ENCODE data around the gene NME8. TPM values are rescaled to one million over a fixed set of nuclear protein-coding genes. Genes with fewer than 3 reads are reported as not detected.

Gene NME8
- total and polyA plus RNA-seq, 2 experiments from 2014 or later: 0.14 to 1.3 TPM

GRCh38 chr7:37823557-37823956 lies 24.8 kb upstream of the NME8 start:
- Histone ChIP-seq H4K20me1 (replicated peaks; ENCODE audit: insufficient read depth) (no peaks in the 10 kb centered on the region), H3K27ac (ENCODE audit: low read depth) (no peak overlapping the region), H3K36me3 (ENCODE audit: insufficient read depth) (no peaks in the 10 kb centered on the region), H3K4me3 (no peak overlapping the region), H2AFZ (no peak overlapping the region), H3K27me3 (ENCODE audit: insufficient read depth) (no peaks in the 10 kb centered on the region), H3K79me2 (replicated peaks; ENCODE audit: insufficient read depth) (no peaks in the 10 kb centered on the region), H3K4me2 (no peak overlapping the region), H3F3A (replicated peaks; ENCODE audit: low read depth) (no peaks in the 10 kb centered on the region), H3K4me1 (ENCODE audit: insufficient read depth) (no peaks in the 10 kb centered on the region), H3K9me2 (ENCODE audit: insufficient read depth) (no peaks in the 10 kb centered on the region)
- Mint-ChIP-seq H3K27me3 (ENCODE audit: insufficient read depth, low read depth, poor library complexity) (peaks cover 2% of the 10 kb centered on the region), H3K36me3 (ENCODE audit: low read depth) (no peaks in the 10 kb centered on the region), H3K4me1 (no peaks in the 10 kb centered on the region), H3K27ac (no peak overlapping the region), H3K4me3 (no peak overlapping the region), H3K9me3 (no peaks in the 10 kb centered on the region)
- ATAC-seq (no peak), DNase-seq (ENCODE audit: low spot score) (no peak)
- TF ChIP-seq ZNF331 (CRISPR knock-in tag; IDR thresholded peaks at IDR 0.05; ENCODE audit: low read depth) (no peak), CREB1 (CRISPR knock-in tag; IDR thresholded peaks at IDR 0.05; ENCODE audit: low read depth) (no peak), POLR2AphosphoS5 (IDR thresholded peaks at IDR 0.05; ENCODE audit: low read depth) (no peak), ZNF462 (CRISPR knock-in tag; IDR thresholded peaks at IDR 0.05) (no peak), STAT1 (IDR thresholded peaks at IDR 0.05; ENCODE audit: unreplicated experiment) (no peak), EZH2phosphoT487 (IDR thresholded peaks at IDR 0.05; ENCODE audit: unreplicated experiment) (no peak), CTCF (conservative IDR thresholded peaks at IDR 0.05; ENCODE audit: low read depth in 2 of 2) (no peak), EZH2 (IDR thresholded peaks at IDR 0.05; ENCODE audit: low read depth, unreplicated experiment) (no peak)

Measured in GM23338 (cell line).